ENCODE measurements around the gene MARK3. TPM values are rescaled to one million over a fixed set of nuclear protein-coding genes. Genes with fewer than 3 reads are reported as not detected.
A peak's percentile ranks its signal among the peaks of the same experiment; 100 is the strongest.

Gene MARK3
- polyA plus RNA-seq, 3 donors = 29.3 to 163 (median 44.7) TPM

DNA sequence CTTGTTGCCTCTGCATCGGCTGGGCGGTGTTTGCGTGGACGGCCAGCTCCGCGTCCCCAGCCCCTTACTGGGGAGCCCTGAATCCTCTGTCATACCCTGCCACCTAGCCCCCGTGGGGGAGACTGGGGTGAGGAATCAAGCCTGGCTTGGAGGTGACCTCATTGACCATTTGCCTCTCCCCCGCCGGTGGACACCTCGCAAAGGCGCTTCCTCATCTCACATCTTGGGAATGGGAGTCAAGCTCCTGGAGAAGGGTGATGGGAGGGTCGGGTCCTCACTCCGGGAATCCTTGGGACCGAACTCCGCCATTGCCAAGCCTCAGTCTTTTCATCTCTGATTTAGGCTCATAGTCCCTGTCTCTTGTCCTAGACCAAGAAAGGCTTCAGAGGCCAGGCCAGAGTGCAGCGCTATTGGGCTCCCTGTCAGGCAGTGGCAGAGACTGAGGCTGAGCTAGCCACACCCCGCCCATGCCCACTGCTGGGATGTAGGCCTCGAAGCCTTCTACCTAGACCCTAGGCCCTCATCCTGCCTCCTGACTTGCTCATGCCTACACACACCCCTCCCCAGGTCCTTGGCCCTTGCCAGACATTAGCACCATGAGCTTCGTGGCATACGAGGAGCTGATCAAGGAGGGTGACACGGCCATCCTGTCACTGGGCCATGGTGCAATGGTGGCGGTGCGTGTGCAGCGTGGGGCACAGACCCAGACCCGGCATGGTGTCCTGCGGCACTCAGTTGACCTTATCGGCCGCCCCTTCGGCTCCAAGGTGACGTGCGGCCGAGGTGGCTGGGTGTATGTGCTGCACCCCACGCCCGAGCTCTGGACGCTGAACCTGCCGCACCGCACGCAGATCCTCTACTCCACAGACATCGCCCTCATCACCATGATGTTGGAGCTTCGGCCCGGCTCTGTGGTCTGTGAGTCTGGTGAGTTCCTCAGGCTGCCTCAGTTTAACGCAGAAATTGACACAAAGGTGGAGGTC, 144.5 kb downstream of the MARK3 start:
- Mint-ChIP-seq H3K27ac (peak overlapping the region; percentile 88 to 95 (median 91)), H3K4me3 (peak overlapping the region; percentile 95 to 97), H3K36me3 (peaks cover 2 to 17% of the 10 kb centered on the region in 2 donors), H3K9me3 (no peaks in the 10 kb centered on the region), H3K4me1 (peaks cover 47% of the 10 kb centered on the region), H3K27me3 (ENCODE audit: low read depth in 3 of 3) (peaks cover 6 to 8% (median 6%) of the 10 kb centered on the region in 3 donors)
- H3K79me2 ChIP-seq (ENCODE audit: insufficient read depth, low read length) = peaks cover 20% of the 10 kb centered on the region
- WGBS (ENCODE audit: insufficient coverage) = 79% methylated on average over 22 of the region's 42 CpGs
- peaks cover 4 to 16% of the 10 kb centered on the region in 2 donors for H3K36me3 ChIP-seq (replicated peaks in 1 of 2; ENCODE audit: control insufficient read depth in 1 of 2, insufficient read depth in 2 of 2, low read length in 2 of 2)
- DNase-seq = no peak
- H3K4me1 ChIP-seq (ENCODE audit: control insufficient read depth in 1 of 2, insufficient read depth in 2 of 2, low read length in 2 of 2) = peaks cover 42 to 45% of the 10 kb centered on the region in 2 donors
- no peaks in the 10 kb centered on the region for H3K9me3 ChIP-seq (replicated peaks in 1 of 2; ENCODE audit: control insufficient read depth in 1 of 2, insufficient read depth in 1 of 2, low read length in 2 of 2)
- peak overlapping the region; percentile 90 to 98 (median 92) for H3K4me3 ChIP-seq (replicated peaks in 1 of 3; ENCODE audit: low read depth in 2 of 3, low read length in 3 of 3)
- TF ChIP-seq, protein P1, sequence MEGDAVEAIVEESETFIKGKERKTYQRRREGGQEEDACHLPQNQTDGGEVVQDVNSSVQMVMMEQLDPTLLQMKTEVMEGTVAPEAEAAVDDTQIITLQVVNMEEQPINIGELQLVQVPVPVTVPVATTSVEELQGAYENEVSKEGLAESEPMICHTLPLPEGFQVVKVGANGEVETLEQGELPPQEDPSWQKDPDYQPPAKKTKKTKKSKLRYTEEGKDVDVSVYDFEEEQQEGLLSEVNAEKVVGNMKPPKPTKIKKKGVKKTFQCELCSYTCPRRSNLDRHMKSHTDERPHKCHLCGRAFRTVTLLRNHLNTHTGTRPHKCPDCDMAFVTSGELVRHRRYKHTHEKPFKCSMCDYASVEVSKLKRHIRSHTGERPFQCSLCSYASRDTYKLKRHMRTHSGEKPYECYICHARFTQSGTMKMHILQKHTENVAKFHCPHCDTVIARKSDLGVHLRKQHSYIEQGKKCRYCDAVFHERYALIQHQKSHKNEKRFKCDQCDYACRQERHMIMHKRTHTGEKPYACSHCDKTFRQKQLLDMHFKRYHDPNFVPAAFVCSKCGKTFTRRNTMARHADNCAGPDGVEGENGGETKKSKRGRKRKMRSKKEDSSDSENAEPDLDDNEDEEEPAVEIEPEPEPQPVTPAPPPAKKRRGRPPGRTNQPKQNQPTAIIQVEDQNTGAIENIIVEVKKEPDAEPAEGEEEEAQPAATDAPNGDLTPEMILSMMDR (IDR thresholded peaks at IDR 0.05) = no peak
- peak overlapping the region; percentile 97 for H3K4me2 ChIP-seq (replicated peaks; ENCODE audit: extremely low read depth, low read length, poor library complexity, severe bottlenecking)
- H3K27me3 ChIP-seq (ENCODE audit: control insufficient read depth in 2 of 2, insufficient read depth in 2 of 2, low read length in 2 of 2) = peaks cover 0 to 3% of the 10 kb centered on the region in 2 donors
- H3K9ac ChIP-seq (ENCODE audit: insufficient read depth, low read length, poor library complexity, severe bottlenecking) = peak overlapping the region; percentile 74
- peaks cover 10% of the 10 kb centered on the region for H4K20me1 ChIP-seq (ENCODE audit: insufficient read depth, low read length)
- intact Hi-C loops (cut with micrococcal nuclease) = loop anchor here in 1 of 2 donors (10.0 kb wide), 1 partner anchor 195 kb away; the partner anchor contains the start of gene EIF5
- peak overlapping the region; percentile 97 for H2AFZ ChIP-seq (ENCODE audit: insufficient read depth, low read depth, low read length, poor library complexity, severe bottlenecking)
- peak overlapping the region; percentile 43 to 87 for H3K27ac ChIP-seq (ENCODE audit: low read depth in 1 of 2, low read length in 2 of 2)

GRCh38 chr14:103530390-103530789, 145.2 kb downstream of the MARK3 start:
- Mint-ChIP-seq H3K4me3 (peak overlapping the region in 1 of 2 donors; percentile 15), H3K27ac (peak overlapping the region in 3 of 7 donors; percentile 58 to 66 (median 65)), H3K27me3 (ENCODE audit: low read depth in 3 of 3) (peaks cover 1 to 3% (median 2%) of the 10 kb centered on the region in 3 donors), H3K36me3 (peaks cover 5 to 23% of the 10 kb centered on the region in 2 donors), H3K4me1 (peaks cover 46% of the 10 kb centered on the region), H3K9me3 (no peaks in the 10 kb centered on the region)
- intact Hi-C loops (cut with micrococcal nuclease) = no loop called here
- Histone ChIP-seq H3K9ac (ENCODE audit: insufficient read depth, low read length, poor library complexity, severe bottlenecking) (no peak overlapping the region), H4K20me1 (ENCODE audit: insufficient read depth, low read length) (peaks cover 8% of the 10 kb centered on the region), H3K4me2 (replicated peaks; ENCODE audit: extremely low read depth, low read length, poor library complexity, severe bottlenecking) (peak overlapping the region; percentile 97), H3K79me2 (ENCODE audit: insufficient read depth, low read length) (peaks cover 20% of the 10 kb centered on the region), H3K4me3 (replicated peaks in 1 of 3; ENCODE audit: low read depth in 2 of 3, low read length in 3 of 3) (no peak overlapping the region), H2AFZ (ENCODE audit: insufficient read depth, low read depth, low read length, poor library complexity, severe bottlenecking) (no peak overlapping the region), H3K9me3 (replicated peaks in 1 of 2; ENCODE audit: control insufficient read depth in 1 of 2, insufficient read depth in 1 of 2, low read length in 2 of 2) (no peaks in the 10 kb centered on the region), H3K36me3 (replicated peaks in 1 of 2; ENCODE audit: control insufficient read depth in 1 of 2, insufficient read depth in 2 of 2, low read length in 2 of 2) (peaks cover 8 to 24% of the 10 kb centered on the region in 2 donors), H3K27ac (ENCODE audit: low read depth in 1 of 2, low read length in 2 of 2) (no peak overlapping the region), H3K27me3 (ENCODE audit: control insufficient read depth in 2 of 2, insufficient read depth in 2 of 2, low read length in 2 of 2) (no peaks in the 10 kb centered on the region), H3K4me1 (ENCODE audit: control insufficient read depth in 1 of 2, insufficient read depth in 2 of 2, low read length in 2 of 2) (peaks cover 42 to 45% of the 10 kb centered on the region in 2 donors)
- TF ChIP-seq, protein P1 (IDR thresholded peaks at IDR 0.05) = no peak
- 94% methylated on average over 4 of the region's 7 CpGs for WGBS (ENCODE audit: insufficient coverage)
- DNase-seq = no peak

Measured in CD14-positive monocyte (primary cell).